NCI-H226 (cell line): ENCODE data around the gene NLK.
"Not testable (repeated sequence)": the region's sequence is repeated elsewhere in the genome, so short reads cannot be mapped to it uniquely, and the experiment has no call there.

Source experiments
- DNase-seq: peaks from one replicate; pipeline ENCODE4 v3.0.0-alpha.2; 2015

The NLK gene

GRCh38 chr17:28206292-28206691 lies 163.8 kb downstream of the NLK start:
- DNase-seq = no peak

- no peak for DNase-seq
Observed at GRCh38 chr17:28211811-28212210, 169.3 kb downstream of the NLK start.

GRCh38 chr17:28213578-28213977 lies 171.1 kb downstream of the NLK start:
- not testable (repeated sequence) for DNase-seq

- no peak for DNase-seq
Observed at GRCh38 chr17:28216052-28216451, 173.6 kb downstream of the NLK start.

GRCh38 chr17:28216528-28216927 lies 174.1 kb downstream of the NLK start:
- peak; percentile 31 for DNase-seq

GRCh38 chr17:28219771-28220170 lies 177.3 kb downstream of the NLK start:
- no peak for DNase-seq

- no peak for DNase-seq
Observed at GRCh38 chr17:28221751-28222414, 179.4 kb downstream of the NLK start.

GRCh38 chr17:28225271-28225670 lies 182.8 kb downstream of the NLK start:
- no peak for DNase-seq

GRCh38 chr17:28225867-28226266 lies 183.4 kb downstream of the NLK start:
- no peak for DNase-seq

- DNase-seq = no peak
Observed at GRCh38 chr17:28226563-28227315, 184.3 kb downstream of the NLK start.

GRCh38 chr17:28227316-28228108 lies 185.0 kb downstream of the NLK start:
- peak; percentile 77 for DNase-seq

- no peak for DNase-seq
Observed at GRCh38 chr17:28228109-28228840, 185.8 kb downstream of the NLK start.

- DNase-seq = no peak
Observed at GRCh38 chr17:28228986-28229729, 186.7 kb downstream of the NLK start.

GRCh38 chr17:28230011-28230410 lies 187.5 kb downstream of the NLK start:
- DNase-seq = no peak

GRCh38 chr17:28230607-28231006 lies 188.1 kb downstream of the NLK start:
- DNase-seq = not testable (repeated sequence)

GRCh38 chr17:28231624-28232023 lies 189.1 kb downstream of the NLK start:
- DNase-seq = not testable (repeated sequence)

GRCh38 chr17:28232966-28233870 lies 190.7 kb downstream of the NLK start:
- not testable (repeated sequence) for DNase-seq

GRCh38 chr17:28233872-28234856 lies 191.7 kb downstream of the NLK start:
- not testable (repeated sequence) for DNase-seq

GRCh38 chr17:28235066-28235700 lies 192.7 kb downstream of the NLK start:
- DNase-seq = not testable (repeated sequence)
